ENCODE measurements around the gene ZC3H8.

The ZC3H8 gene

GRCh38 chr2:112195167-112195766, 59.6 kb downstream of the ZC3H8 start:
- no peak for DNase-seq (ENCODE audit: low read depth in 1 of 2, low spot score in 1 of 2)

DNA sequence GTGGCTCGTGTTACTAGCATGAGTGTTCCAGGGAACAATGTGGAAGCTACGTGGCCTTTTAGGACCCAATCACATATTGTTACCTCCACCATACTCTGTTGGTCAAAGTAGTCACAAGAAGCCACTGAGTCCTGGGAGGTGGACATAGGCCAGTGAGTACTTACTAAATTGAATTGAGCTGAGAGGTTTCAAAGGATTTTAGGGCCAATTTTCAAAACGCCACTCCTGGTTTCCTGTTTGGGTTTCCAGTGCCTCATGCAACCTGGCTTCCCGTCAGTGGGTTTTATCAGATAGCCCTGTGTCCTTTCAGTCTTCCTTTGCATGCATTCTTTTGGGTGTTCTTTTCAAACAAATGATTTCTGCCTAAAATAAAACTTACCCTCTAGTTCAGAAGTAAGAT, 60.4 kb downstream of the ZC3H8 start:
- no peak for DNase-seq (ENCODE audit: low read depth in 1 of 2, low spot score in 1 of 2)

GRCh38 chr2:112194028-112194427, 60.8 kb downstream of the ZC3H8 start:
- no peak for DNase-seq (ENCODE audit: low read depth in 1 of 2, low spot score in 1 of 2)

DNA sequence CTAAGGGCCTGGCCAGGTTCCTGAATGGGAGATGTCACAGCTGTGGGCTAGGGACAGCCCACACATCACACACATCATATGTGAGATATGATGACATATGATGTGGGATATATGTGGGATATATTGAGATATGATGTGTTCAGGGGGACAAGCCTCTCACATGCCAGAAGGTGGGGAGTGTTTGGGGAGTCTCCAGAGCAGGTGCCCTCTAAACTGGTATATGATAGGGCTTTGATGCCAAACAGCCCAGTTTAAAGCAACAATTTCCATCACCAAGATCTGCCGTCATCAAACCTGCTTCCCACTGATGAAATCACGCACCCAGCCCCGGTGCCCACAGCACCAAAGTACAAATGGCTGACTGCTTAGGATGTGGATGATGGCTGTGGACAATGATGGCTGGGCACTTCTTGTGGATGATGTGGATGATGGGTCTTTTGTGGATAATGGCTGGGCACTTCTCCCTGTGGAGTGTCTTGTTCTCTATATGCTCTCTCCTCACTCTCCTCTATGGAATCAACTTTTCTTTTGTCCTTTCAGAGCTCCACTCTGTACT, 65.8 kb downstream of the ZC3H8 start:
- DNase-seq (ENCODE audit: low read depth in 1 of 2, low spot score in 1 of 2) = no peak

- DNase-seq (ENCODE audit: low read depth in 1 of 2, low spot score in 1 of 2) = peak; percentile 56 to 83
Measured at GRCh38 chr2:112187805-112188596, 66.8 kb downstream of the ZC3H8 start.

GRCh38 chr2:112187046-112187715, 67.7 kb downstream of the ZC3H8 start:
- DNase-seq (ENCODE audit: low read depth in 1 of 2, low spot score in 1 of 2) = no peak

DNA sequence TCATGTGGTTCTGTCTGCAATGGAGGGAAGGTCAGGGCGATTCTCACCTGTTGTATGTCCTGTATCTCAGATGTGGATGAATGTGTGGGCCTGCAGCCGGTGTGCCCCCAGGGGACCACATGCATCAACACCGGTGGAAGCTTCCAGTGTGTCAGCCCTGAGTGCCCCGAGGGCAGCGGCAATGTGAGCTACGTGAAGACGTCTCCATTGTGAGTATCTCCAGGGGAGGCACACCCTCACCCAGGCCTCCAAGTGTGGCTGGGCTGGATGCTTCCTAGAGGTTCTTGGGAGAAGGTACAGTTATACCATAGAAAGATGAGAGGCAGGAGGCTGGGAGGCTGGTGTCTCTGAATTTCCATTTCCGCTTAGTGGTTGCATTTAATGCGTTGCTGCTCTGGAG, 69.7 kb downstream of the ZC3H8 start:
- no peak for DNase-seq (ENCODE audit: low read depth in 1 of 2, low spot score in 1 of 2)

- DNase-seq (ENCODE audit: low read depth in 1 of 2, low spot score in 1 of 2) = no peak
Measured at GRCh38 chr2:112184121-112184520, 70.7 kb downstream of the ZC3H8 start.

- DNase-seq (ENCODE audit: low read depth in 1 of 2, low spot score in 1 of 2) = no peak
Measured at GRCh38 chr2:112183327-112184025, 71.4 kb downstream of the ZC3H8 start.

GRCh38 chr2:112182581-112183034, 72.2 kb downstream of the ZC3H8 start:
- peak in 1 of 2 donors; percentile 45 for DNase-seq (ENCODE audit: low read depth in 1 of 2, low spot score in 1 of 2)

GRCh38 chr2:112181571-112182290, 73.1 kb downstream of the ZC3H8 start:
- DNase-seq (ENCODE audit: low read depth in 1 of 2, low spot score in 1 of 2) = peak; percentile 42 to 55

GRCh38 chr2:112175958-112176573, 78.8 kb downstream of the ZC3H8 start:
- no peak for DNase-seq (ENCODE audit: low read depth in 1 of 2, low spot score in 1 of 2)

GRCh38 chr2:112175333-112175732, 79.5 kb downstream of the ZC3H8 start:
- no peak for DNase-seq (ENCODE audit: low read depth in 1 of 2, low spot score in 1 of 2)

- DNase-seq (ENCODE audit: low read depth in 1 of 2, low spot score in 1 of 2) = no peak
Measured at GRCh38 chr2:112174383-112174782, 80.5 kb downstream of the ZC3H8 start.

DNA sequence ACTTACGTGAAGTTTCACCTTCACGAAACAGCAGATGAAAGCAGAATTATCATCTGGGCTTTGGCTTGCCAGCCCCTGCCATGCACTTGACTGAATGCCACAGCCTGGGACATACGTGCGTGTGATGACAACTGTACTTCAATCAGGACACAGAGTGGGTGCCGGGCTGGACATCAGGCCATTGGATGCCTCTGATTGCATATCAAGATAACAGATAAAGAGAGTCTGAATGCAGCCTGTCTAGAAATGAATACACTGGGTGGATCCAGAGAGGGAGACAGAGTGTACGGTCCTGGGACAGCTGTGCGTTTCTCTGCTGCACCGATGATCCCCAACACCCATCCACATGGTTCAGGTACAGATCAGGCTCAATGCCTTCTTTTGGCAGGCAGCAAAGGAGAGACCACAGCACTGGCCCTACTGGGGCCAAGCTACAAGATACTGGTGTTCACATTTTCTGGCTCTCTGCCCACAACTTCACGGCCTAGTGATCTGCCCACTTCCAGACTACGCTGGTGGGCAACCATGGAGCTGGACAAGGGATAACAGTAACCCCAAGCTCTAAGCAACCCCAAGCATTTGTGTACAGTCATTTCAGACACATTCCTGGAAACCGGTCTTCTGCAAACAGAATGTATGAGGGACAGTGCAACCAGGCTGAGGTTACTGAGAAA, 81.1 kb downstream of the ZC3H8 start:
- no peak for DNase-seq (ENCODE audit: low read depth in 1 of 2, low spot score in 1 of 2)

DNA sequence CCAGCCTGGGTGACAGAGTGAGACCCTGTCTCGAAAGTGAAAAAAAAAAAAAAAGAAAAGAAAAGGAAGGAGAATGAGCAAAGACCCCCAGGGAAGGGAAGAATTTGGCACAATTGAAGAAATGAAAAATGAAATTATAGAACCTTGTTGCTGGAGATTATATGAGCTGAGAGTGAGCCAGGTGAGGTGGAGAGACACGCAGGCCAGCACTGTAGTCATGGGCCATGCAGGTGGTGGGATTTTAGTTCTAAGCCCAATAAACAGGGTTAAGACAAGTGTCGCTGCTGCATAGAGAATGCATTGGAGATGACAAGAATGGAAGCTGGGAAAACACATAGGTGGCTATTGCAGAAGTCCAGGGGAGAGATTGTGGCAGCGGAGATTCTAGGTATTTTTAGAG, 84.3 kb downstream of the ZC3H8 start:
- no peak for DNase-seq (ENCODE audit: low read depth in 1 of 2, low spot score in 1 of 2)

DNA sequence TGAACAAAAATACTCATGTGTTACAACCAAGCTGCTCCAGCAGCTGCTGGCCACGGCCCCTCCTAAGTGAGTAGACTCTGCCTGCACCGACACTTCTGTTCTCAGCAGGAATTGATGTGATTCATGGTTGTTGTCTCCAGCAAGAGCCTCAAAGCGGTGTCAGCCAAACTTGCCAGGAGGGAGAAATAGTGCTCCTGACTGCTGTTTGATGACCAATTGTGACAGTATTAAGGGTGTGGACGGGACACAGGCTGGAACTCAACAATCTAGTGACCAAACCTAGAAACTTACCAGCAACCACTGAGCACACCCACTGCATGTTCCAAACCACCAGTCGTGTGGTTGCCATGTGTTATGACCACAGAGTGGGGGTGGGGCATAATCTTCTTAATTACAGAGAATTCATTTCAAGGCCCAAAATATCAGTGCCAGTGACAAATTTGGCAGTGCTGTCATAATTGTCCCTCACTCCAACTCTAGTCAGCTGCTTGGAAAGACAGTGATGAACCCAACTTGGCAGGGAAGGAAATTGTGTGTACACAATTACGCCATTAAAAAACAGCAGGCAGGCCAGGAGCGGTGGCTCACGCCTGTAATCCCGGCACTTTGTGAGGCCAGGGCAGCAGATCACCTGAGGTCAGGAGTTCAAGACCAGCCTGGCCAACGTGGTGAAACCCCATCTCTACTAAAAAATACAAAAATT, 86.3 kb downstream of the ZC3H8 start:
- no peak for DNase-seq (ENCODE audit: low read depth in 1 of 2, low spot score in 1 of 2)

DNA sequence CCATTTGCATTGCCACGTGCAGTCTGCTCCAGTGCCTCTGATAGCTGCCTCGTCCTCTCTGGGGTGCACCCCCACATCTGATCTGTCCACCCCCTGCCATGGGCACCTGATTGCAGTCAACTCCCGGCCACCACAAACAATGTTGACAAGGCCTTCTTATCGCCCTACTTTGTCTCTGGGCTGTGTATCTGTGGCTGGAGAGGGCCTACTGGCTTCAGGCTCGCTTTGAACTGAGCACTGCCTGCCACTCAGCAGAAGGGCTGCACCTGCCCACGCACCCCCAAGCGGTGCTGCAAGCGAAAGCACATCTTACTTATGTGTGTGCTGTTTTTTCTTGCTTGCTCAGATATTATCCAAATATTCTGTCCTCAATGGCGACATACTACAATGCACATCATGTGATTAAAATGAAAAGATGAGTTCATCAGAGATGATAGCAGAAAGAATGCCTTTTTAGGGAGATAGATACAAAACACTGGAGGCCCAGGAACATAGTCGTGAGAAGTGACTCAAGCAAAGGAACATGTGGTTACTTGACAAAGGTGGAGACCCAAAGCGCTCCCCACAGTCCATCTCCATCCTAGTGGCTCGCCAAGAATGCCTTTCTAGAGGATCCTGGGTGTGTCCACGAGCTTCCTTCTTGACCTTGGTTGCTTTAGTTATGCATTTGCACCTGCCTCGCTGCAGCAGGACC, 87.9 kb downstream of the ZC3H8 start:
- no peak for DNase-seq (ENCODE audit: low read depth in 1 of 2, low spot score in 1 of 2)

Data from activated CD4-positive, alpha-beta T cell treated with anti-CD3 and anti-CD28 coated beads, Interleukin-2, amount 50 U/mL, for 24 hours (primary cell).